ENCODE measurements around the gene HMGB1. TPM values are rescaled to one million over a fixed set of nuclear protein-coding genes. Genes with fewer than 3 reads are reported as not detected.
"Not testable (repeated sequence)": the region's sequence is repeated elsewhere in the genome, so short reads cannot be mapped to it uniquely, and the experiment has no call there.

The HMGB1 gene
- total RNA-seq, 2 experiments from 2014 or later: 666 to 676 TPM

DNA sequence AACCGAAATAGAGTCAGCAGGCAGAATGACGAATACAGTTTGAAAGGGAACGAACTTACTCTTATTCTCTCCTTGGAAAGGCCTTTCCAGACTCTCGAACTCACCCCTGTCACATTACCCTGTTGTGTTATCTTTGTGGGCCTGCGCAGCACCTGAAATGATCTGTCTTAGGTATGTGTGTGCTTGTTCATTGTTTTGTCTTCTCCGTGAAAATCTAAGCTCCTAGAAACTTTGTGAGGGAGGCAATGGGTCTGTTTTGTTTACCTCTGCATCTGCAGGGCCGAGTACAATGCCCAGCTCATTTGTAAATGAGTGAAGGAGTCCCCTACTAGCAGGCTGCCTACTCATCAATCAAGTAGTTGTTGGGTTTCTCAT is 19.6 kb downstream of the HMGB1 start:
- no peak for ATAC-seq
- Mint-ChIP-seq H3K9me3 (no peaks in the 10 kb centered on the region), H3K27ac (no peak overlapping the region), H3K4me3 (no peak overlapping the region), H3K36me3 (ENCODE audit: low read depth) (no peaks in the 10 kb centered on the region), H3K4me1 (ENCODE audit: low read depth) (peaks cover 12% of the 10 kb centered on the region), H3K27me3 (peaks cover 6% of the 10 kb centered on the region)
- TF ChIP-seq, protein P1, sequence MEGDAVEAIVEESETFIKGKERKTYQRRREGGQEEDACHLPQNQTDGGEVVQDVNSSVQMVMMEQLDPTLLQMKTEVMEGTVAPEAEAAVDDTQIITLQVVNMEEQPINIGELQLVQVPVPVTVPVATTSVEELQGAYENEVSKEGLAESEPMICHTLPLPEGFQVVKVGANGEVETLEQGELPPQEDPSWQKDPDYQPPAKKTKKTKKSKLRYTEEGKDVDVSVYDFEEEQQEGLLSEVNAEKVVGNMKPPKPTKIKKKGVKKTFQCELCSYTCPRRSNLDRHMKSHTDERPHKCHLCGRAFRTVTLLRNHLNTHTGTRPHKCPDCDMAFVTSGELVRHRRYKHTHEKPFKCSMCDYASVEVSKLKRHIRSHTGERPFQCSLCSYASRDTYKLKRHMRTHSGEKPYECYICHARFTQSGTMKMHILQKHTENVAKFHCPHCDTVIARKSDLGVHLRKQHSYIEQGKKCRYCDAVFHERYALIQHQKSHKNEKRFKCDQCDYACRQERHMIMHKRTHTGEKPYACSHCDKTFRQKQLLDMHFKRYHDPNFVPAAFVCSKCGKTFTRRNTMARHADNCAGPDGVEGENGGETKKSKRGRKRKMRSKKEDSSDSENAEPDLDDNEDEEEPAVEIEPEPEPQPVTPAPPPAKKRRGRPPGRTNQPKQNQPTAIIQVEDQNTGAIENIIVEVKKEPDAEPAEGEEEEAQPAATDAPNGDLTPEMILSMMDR (IDR thresholded peaks at IDR 0.05): no peak
- DNase-seq: no peak
- CTCF ChIA-PET: no interaction called here
- POLR2A ChIA-PET: no interaction called here
- intact Hi-C loops (cut with micrococcal nuclease): no loop called here

GRCh38 chr13:30443957-30444404 is 21.8 kb downstream of the HMGB1 start:
- intact Hi-C loops (cut with micrococcal nuclease): no loop called here
- Mint-ChIP-seq H3K4me3 (no peak overlapping the region), H3K27me3 (peaks cover 6% of the 10 kb centered on the region), H3K27ac (no peak overlapping the region), H3K9me3 (no peaks in the 10 kb centered on the region), H3K36me3 (ENCODE audit: low read depth) (no peaks in the 10 kb centered on the region), H3K4me1 (ENCODE audit: low read depth) (peaks cover 16% of the 10 kb centered on the region)
- DNase-seq (no peak), ATAC-seq (no peak)
- POLR2A ChIA-PET: interaction anchor here (0.6 to 1.1 kb wide), 5 partner anchors 14 to 1502 kb away, joined by 3 read pairs; no protein-coding TSS in a partner anchor
- TF ChIP-seq, protein P1 (IDR thresholded peaks at IDR 0.05): no peak
- CTCF ChIA-PET: no interaction called here

DNA sequence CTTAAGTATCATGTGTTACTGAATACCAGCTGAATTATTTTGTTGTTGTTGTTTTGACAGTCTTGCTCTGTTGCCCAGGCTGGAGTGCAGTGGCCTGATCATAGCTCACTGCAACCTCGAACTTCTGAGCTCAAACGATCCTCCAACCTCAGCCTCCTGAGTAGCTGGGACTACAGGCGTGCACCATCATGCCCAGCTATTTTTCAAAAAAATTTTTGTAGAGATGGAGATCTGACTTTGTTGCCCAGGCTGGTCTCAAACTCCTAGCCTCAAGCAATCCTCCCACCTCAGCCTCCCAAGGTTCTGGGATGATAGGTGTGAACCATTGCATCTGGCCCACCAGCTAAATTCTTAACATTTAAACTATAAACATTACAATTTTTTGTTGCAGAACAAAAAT is 22.2 kb downstream of the HMGB1 start:
- H3K27ac Mint-ChIP-seq; H3K27me3 Mint-ChIP-seq; intact Hi-C loops (cut with micrococcal nuclease); H3K4me3 Mint-ChIP-seq; H3K9me3 Mint-ChIP-seq; DNase-seq; ATAC-seq; CTCF ChIA-PET; H3K36me3 Mint-ChIP-seq (ENCODE audit: low read depth): not testable (repeated sequence)
- H3K4me1 Mint-ChIP-seq (ENCODE audit: low read depth): peaks cover 16% of the 10 kb centered on the region
- POLR2A ChIA-PET: interaction anchor here (0.6 to 1.1 kb wide), 4 partner anchors 14 to 1503 kb away, joined by 3 read pairs; no protein-coding TSS in a partner anchor

DNA sequence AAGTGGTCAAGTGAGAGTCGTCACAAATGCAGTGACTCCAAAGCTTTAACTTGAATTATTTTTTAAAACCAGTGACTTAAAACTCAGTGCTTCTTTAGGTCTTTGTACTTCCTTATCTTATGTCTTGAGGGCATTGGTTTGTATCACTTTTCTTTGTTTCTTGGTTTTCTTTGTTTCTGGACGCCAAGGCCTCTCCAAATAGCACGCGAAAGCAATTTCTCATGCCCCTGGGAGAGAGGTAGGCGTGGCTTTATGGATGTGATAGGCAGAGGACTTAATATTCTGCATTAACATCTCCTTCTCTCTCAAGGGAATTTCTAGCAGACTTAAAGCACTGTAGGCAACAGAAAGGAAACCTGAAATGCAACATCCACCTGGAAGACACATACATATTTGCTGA is 22.8 kb downstream of the HMGB1 start:
- H3K4me1 Mint-ChIP-seq (ENCODE audit: low read depth): peaks cover 16% of the 10 kb centered on the region
- no peaks in the 10 kb centered on the region for H3K36me3 Mint-ChIP-seq (ENCODE audit: low read depth)
- ChIA-PET CTCF (interaction anchor here (0.9 kb wide), 1 partner anchor 24 kb away, joined by 3 read pairs; no protein-coding TSS in a partner anchor), POLR2A (interaction anchor here (0.9 kb wide), 1 partner anchor 13 kb away, joined by 3 read pairs; no protein-coding TSS in a partner anchor)
- H3K9me3 Mint-ChIP-seq: no peaks in the 10 kb centered on the region
- no peak for DNase-seq
- intact Hi-C loops (cut with micrococcal nuclease): no loop called here
- TF ChIP-seq, protein P1 (IDR thresholded peaks at IDR 0.05): no peak
- no peak overlapping the region for H3K4me3 Mint-ChIP-seq
- peaks cover 6% of the 10 kb centered on the region for H3K27me3 Mint-ChIP-seq
- no peak for ATAC-seq
- no peak overlapping the region for H3K27ac Mint-ChIP-seq

GRCh38 chr13:30440910-30441703 is 24.6 kb downstream of the HMGB1 start:
- CTCF ChIA-PET: no interaction called here
- no peaks in the 10 kb centered on the region for H3K9me3 Mint-ChIP-seq
- peaks cover 3% of the 10 kb centered on the region for H3K27me3 Mint-ChIP-seq
- POLR2A ChIA-PET: no interaction called here
- no peaks in the 10 kb centered on the region for H3K36me3 Mint-ChIP-seq (ENCODE audit: low read depth)
- H3K4me3 Mint-ChIP-seq: no peak overlapping the region
- TF ChIP-seq, protein P1 (IDR thresholded peaks at IDR 0.05): no peak
- ATAC-seq: peak; percentile 84
- H3K27ac Mint-ChIP-seq: peak overlapping the region; percentile 52
- intact Hi-C loops (cut with micrococcal nuclease): no loop called here
- H3K4me1 Mint-ChIP-seq (ENCODE audit: low read depth): peaks cover 14% of the 10 kb centered on the region
- no peak for DNase-seq

Data from activated CD8-positive, alpha-beta T cell treated with anti-CD3 and anti-CD28 coated beads for 36 hours (primary cell).